Measurements from ENCODE around the gene BEND6. TPM values are rescaled to one million over a fixed set of nuclear protein-coding genes. Genes with fewer than 3 reads are reported as not detected.
A peak's percentile ranks its signal among the peaks of the same experiment; 100 is the strongest.

Gene BEND6
- total RNA-seq, 1 experiment from 2014 or later: 1.8 TPM

DNA sequence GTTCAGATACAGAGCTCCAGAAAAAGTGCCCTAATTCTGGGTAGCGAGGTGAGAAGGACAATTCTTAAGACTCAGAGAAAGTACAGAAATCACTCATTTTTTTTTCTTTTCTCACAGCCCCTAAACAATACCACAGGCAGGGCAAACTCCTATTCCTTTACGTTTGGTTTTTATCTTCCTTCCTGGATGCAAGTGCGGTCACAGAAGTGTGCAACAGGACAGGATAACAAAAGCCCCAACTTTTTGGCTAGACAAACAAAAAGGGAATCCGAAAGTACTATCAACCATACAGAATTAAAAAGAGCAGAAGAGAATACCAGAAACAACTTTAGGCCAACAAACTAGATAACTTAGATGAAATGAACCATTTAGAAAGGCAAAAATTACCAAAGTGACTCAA is 18.4 kb upstream of the BEND6 start:
- Mint-ChIP-seq H3K4me1 (ENCODE audit: low read depth, unreplicated experiment) (peaks cover 18% of the 10 kb centered on the region), H3K36me3 (ENCODE audit: insufficient read depth, unreplicated experiment) (no peaks in the 10 kb centered on the region), H3K4me3 (ENCODE audit: low read depth, unreplicated experiment) (no peak overlapping the region), H3K9me3 (ENCODE audit: low read depth, unreplicated experiment) (peaks cover 3% of the 10 kb centered on the region), H3K27ac (ENCODE audit: unreplicated experiment) (no peak overlapping the region), H3K27me3 (ENCODE audit: unreplicated experiment) (no peaks in the 10 kb centered on the region)
- BruUV-seq (replicated peaks): no TSS peak
- TF ChIP-seq CTCF (IDR thresholded peaks at IDR 0.05; ENCODE audit: unreplicated experiment): no peak
- CTCF ChIA-PET: no interaction called here
- intact Hi-C loops (cut with micrococcal nuclease; ENCODE audit: unreplicated experiment): no loop called here
- DNase-seq: no peak

GRCh38 chr6:56938649-56939191 is 16.2 kb upstream of the BEND6 start:
- CTCF ChIA-PET: interaction anchor here (1.1 to 1.3 kb wide), 2 partner anchors 12 to 16 kb away, joined by 3 to 7 read pairs; partner anchors contain the start of gene BEND6
- intact Hi-C loops (cut with micrococcal nuclease; ENCODE audit: unreplicated experiment): no loop called here
- H3K4me3 Mint-ChIP-seq (ENCODE audit: low read depth, unreplicated experiment): no peak overlapping the region
- TF ChIP-seq CTCF (IDR thresholded peaks at IDR 0.05; ENCODE audit: unreplicated experiment): no peak
- H3K27me3 Mint-ChIP-seq (ENCODE audit: unreplicated experiment): no peaks in the 10 kb centered on the region
- DNase-seq: peak; percentile 47
- peaks cover 18% of the 10 kb centered on the region for H3K4me1 Mint-ChIP-seq (ENCODE audit: low read depth, unreplicated experiment)
- no peaks in the 10 kb centered on the region for H3K36me3 Mint-ChIP-seq (ENCODE audit: insufficient read depth, unreplicated experiment)
- no TSS peak for BruUV-seq (replicated peaks)
- H3K9me3 Mint-ChIP-seq (ENCODE audit: low read depth, unreplicated experiment): peaks cover 5% of the 10 kb centered on the region
- peak overlapping the region; percentile 52 for H3K27ac Mint-ChIP-seq (ENCODE audit: unreplicated experiment)

DNA sequence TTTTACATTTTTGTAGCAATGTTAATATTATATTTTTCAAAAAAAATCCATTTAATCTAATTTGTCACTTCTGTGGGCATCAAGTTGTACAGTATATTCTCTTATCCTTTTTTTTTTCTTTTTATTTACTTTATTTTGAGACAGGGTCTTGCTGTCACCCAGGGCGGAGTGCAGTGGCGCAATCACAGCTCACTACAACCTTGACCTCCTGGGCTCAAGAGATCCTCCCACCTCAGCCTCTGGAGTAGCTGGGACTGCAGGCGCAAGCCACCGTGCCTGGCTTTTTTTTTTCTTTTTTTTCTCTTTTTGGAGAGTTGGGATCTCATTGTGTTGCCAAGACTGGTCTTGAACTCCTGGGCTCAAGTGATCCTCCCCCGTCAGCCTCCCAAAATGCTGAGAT is 14.4 kb upstream of the BEND6 start:
- no TSS peak for BruUV-seq (replicated peaks)
- Mint-ChIP-seq H3K27me3 (ENCODE audit: unreplicated experiment) (no peaks in the 10 kb centered on the region), H3K4me1 (ENCODE audit: low read depth, unreplicated experiment) (peaks cover 18% of the 10 kb centered on the region), H3K27ac (ENCODE audit: unreplicated experiment) (no peak overlapping the region), H3K4me3 (ENCODE audit: low read depth, unreplicated experiment) (no peak overlapping the region), H3K36me3 (ENCODE audit: insufficient read depth, unreplicated experiment) (no peaks in the 10 kb centered on the region), H3K9me3 (ENCODE audit: low read depth, unreplicated experiment) (peaks cover 5% of the 10 kb centered on the region)
- TF ChIP-seq CTCF (IDR thresholded peaks at IDR 0.05; ENCODE audit: unreplicated experiment): no peak
- intact Hi-C loops (cut with micrococcal nuclease; ENCODE audit: unreplicated experiment): no loop called here
- CTCF ChIA-PET: no interaction called here
- DNase-seq: no peak

GRCh38 chr6:56940977-56941376 is 13.9 kb upstream of the BEND6 start:
- peaks cover 5% of the 10 kb centered on the region for H3K9me3 Mint-ChIP-seq (ENCODE audit: low read depth, unreplicated experiment)
- no peak for TF ChIP-seq CTCF (IDR thresholded peaks at IDR 0.05; ENCODE audit: unreplicated experiment)
- H3K4me1 Mint-ChIP-seq (ENCODE audit: low read depth, unreplicated experiment): peaks cover 18% of the 10 kb centered on the region
- DNase-seq: no peak
- CTCF ChIA-PET: no interaction called here
- no TSS peak for BruUV-seq (replicated peaks)
- H3K27ac Mint-ChIP-seq (ENCODE audit: unreplicated experiment): no peak overlapping the region
- no peaks in the 10 kb centered on the region for H3K27me3 Mint-ChIP-seq (ENCODE audit: unreplicated experiment)
- intact Hi-C loops (cut with micrococcal nuclease; ENCODE audit: unreplicated experiment): no loop called here
- no peaks in the 10 kb centered on the region for H3K36me3 Mint-ChIP-seq (ENCODE audit: insufficient read depth, unreplicated experiment)
- H3K4me3 Mint-ChIP-seq (ENCODE audit: low read depth, unreplicated experiment): no peak overlapping the region

Data from Calu3 (cell line).